OCI-LY3 (cell line): ENCODE data around the gene ZFAND3.

ENCODE experiments used
- EZH2phosphoT487 ChIP-seq: fragments of 200-600 bp; shearing (Covaris generic); IDR thresholded peaks from 2 replicates; pipeline ENCODE4 v1.6.1; 2018; ENCODE audit warnings: antibody characterized with exemption, mixed run types, low read depth
- TF ChIP-seq, protein P1 (sequence below): fragments of 200-600, 300-600 bp; sonication (generic); IDR thresholded peaks from 2 replicates; pipeline ENCODE4 v1.5.1; 2014; ENCODE audit warnings: antibody characterized with exemption, low read length, low read depth

DNA sequence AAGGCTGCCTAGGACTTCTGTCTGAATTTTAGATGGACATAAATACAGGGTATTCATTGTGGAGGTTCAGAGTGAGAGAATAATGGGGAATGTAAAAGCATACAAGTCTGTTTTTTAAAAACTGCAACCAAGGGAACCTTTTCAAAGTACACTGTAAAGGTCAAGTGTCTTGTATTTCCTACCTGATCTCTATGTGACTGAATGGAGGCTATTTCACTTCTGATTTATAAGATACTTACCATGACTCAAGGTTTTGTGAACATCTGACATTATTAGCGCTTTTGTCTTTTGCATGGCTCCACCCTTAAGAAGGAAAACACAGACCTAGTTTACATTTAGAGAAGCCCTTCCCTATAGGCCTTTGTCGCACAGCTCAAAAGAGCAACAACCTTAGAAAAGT, 126.5 kb downstream of the ZFAND3 start:
- TF ChIP-seq, protein P1, sequence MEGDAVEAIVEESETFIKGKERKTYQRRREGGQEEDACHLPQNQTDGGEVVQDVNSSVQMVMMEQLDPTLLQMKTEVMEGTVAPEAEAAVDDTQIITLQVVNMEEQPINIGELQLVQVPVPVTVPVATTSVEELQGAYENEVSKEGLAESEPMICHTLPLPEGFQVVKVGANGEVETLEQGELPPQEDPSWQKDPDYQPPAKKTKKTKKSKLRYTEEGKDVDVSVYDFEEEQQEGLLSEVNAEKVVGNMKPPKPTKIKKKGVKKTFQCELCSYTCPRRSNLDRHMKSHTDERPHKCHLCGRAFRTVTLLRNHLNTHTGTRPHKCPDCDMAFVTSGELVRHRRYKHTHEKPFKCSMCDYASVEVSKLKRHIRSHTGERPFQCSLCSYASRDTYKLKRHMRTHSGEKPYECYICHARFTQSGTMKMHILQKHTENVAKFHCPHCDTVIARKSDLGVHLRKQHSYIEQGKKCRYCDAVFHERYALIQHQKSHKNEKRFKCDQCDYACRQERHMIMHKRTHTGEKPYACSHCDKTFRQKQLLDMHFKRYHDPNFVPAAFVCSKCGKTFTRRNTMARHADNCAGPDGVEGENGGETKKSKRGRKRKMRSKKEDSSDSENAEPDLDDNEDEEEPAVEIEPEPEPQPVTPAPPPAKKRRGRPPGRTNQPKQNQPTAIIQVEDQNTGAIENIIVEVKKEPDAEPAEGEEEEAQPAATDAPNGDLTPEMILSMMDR = no peak
- no peak for TF ChIP-seq EZH2phosphoT487
